Tibial nerve (tissue), 4 donors: Measurements from ENCODE around the gene HTR3D.

Experiments used
- CTCF ChIP-seq, 5 experiments: fragments of 200-600 bp in 3 of 5; fragments of 450-650 bp in 2 of 5; sonication (generic) in 3 of 5; IDR thresholded peaks; one replicate each; pipeline ENCODE4 v1.5.1; 2016 to 2019; ENCODE audit warnings: antibody characterized with exemption in 5 of 5, mild to moderate bottlenecking in 3 of 5, moderate library complexity in 2 of 5
- EP300 ChIP-seq, 2 donors: sonication (generic); formaldehyde crosslinking; IDR thresholded peaks; one replicate each; pipeline ENCODE4 v1.6.1; 2017; ENCODE audit warnings: antibody characterized with exemption in 2 of 2, mild to moderate bottlenecking in 1 of 2
- POLR2A ChIP-seq, 2 donors: fragments of 450-650 bp; IDR thresholded peaks; one replicate each; pipeline ENCODE4 v1.6.1; 2017; ENCODE audit warnings: antibody characterized with exemption in 2 of 2, mild to moderate bottlenecking in 2 of 2, moderate library complexity in 2 of 2

DNA sequence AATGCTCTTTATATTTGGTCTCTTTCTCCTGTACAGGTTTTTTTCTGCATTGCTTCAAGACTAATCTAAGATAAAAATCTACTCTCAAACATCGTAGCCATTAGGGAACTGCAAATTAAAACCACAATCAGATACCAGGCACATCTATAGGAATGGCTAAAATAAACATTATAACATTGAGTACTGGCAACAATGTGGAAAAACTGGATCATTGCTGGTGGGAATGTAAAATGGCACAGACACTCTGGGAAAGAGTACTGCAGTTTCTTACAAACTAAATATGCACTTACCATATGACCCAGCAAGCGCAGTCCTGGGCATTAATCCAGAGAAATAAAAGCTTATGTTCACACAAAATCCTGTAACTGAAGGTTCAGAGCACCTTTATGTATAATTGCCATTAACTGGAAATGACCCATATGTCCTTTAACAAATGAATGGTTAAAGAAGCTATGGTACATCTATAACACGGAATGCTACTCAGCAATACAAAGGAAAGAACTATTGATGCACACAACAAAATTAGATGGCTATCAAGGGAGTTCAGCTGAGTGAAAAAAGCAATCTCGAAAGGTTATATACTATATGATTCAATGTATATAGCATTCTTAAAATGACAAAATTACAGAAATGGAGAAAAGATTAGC, 20.2 kb upstream of the HTR3D start:
- TF ChIP-seq POLR2A (IDR thresholded peaks at IDR 0.05) (no peak), CTCF (IDR thresholded peaks at IDR 0.05) (no peak), EP300 (IDR thresholded peaks at IDR 0.05) (no peak)
